GM18505 (cell line): ENCODE data around the gene CXCL17.

Experiments
- ATAC-seq: cut with Tn5 transposase; IDR thresholded peaks from one replicate; pipeline ENCODE4 v1.9.1; 2021; ENCODE audit not compliant: unreplicated experiment
- POLR2A ChIP-seq: IDR thresholded peaks from 4 replicates; pipeline ENCODE4 v1.6.1; 2011; ENCODE audit warnings: borderline replicate concordance; ENCODE audit not compliant: insufficient read depth, insufficient read length; ENCODE audit errors: extremely low read depth

The CXCL17 gene

DNA sequence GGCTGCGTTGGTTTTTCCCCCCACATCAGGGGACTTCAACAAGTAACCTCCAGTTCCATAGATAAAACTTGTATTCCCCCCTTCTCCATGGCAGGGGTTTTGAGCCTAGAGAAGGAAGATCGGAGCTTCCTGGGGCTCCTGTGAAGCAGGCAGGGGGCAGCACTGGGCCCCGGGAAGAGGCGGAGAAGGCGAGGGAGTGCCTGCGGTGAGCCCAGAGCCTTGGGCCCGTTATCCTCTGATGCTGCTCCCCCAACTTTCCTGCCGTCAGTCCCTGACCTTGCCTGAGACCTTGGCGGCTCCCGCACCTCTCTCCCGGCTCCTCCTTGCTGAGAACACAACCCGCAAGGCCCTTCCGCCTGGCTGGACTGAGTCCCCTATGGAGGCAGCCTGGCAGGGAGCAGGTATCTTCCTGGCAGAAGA lies 18.0 kb downstream of the CXCL17 start:
- no peak for ATAC-seq
- no peak for TF ChIP-seq POLR2A

DNA sequence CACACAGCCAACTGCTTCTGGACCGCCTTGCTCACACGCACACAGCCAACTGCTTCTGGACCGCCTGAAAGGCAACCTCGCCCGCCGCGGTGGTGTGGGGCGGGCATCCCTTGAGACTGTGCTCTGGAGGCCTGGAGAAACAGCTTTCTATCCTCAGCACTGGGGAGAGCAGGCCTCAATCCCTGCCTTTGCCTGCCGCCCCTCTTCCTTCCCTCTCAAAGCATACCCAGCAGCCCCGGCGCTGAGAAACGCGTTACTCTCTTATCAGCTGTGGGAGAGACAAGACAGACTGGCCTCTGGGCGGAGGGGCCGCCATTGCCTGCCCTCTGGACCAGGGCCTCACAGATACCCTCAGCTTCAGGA lies 18.4 kb downstream of the CXCL17 start:
- ATAC-seq = no peak
- no peak for TF ChIP-seq POLR2A

DNA sequence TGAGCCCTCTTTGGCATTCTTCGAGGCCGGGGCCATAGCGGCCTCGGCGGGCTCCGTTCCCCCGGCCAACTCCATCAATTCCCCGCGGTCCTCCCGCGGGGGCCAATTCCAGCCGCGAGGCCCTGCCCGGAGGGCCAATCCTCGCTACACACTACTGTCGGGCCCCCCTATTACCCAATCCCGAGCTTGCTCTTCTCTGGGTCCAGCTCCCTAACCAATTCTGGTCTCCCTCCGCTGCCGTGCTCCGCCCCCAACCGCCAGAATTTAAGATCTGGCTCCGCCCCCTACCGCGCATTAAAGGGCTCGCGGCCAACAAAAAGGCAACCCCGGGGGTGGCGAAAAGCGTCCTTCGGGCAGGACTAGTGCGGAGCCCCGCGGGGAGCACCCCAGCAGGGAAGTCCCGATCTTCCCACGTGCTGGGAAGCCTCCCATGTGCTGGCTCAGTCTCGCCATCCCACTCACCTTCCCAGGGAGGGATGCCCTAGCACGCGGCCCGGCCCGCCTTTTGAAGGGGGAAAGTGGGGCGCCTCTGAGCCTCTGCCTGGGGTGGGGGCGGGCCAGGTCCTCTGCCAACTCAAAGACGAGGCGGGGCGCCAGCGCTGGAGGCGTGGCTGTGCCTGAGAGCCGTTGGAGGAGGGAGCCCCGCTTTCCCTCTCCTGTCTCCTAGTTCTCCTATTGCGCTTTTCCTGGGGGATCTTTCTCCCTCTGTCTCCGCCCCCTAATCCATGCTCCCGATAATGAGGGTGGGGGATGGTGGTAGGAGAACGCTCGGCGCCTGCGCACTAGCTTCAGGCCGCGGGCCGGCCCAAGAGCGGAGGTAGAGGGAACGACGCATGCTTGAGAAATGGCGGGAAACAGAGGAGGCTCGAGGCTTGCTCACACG lies 19.0 kb downstream of the CXCL17 start:
- peak; percentile 71 for ATAC-seq

DNA sequence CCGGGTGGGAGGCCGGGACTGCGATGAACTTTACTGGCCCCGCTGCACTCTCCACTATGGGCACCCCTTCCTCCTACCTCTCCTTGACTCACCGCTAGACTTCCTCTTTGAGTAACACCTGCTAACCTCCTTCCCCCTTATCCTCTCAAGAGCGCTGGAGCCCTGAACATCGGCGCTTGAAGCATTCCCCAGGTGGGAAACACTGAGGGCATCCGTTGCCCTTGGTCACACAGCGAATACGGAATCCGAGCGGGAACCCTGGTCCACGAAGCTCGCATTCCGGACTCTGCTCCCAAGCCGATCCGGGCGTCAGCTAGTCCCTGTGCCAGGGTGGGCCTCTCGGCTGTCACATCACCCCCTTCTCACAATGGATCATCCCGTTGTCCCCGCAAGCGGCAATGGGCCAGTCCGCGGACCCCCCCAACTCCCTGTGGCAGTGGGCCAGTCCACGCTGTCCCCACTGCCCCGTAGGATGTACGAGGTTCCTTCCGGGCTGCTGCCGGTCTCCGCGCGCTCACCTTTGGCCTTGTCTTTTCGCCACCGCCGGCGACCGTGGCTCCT lies 19.8 kb downstream of the CXCL17 start:
- peak; percentile 28 for ATAC-seq
- no peak for TF ChIP-seq POLR2A

More for the DNA sequence above, 19.0 kb downstream of the CXCL17 start:
- peak; percentile 21 for TF ChIP-seq POLR2A

DNA sequence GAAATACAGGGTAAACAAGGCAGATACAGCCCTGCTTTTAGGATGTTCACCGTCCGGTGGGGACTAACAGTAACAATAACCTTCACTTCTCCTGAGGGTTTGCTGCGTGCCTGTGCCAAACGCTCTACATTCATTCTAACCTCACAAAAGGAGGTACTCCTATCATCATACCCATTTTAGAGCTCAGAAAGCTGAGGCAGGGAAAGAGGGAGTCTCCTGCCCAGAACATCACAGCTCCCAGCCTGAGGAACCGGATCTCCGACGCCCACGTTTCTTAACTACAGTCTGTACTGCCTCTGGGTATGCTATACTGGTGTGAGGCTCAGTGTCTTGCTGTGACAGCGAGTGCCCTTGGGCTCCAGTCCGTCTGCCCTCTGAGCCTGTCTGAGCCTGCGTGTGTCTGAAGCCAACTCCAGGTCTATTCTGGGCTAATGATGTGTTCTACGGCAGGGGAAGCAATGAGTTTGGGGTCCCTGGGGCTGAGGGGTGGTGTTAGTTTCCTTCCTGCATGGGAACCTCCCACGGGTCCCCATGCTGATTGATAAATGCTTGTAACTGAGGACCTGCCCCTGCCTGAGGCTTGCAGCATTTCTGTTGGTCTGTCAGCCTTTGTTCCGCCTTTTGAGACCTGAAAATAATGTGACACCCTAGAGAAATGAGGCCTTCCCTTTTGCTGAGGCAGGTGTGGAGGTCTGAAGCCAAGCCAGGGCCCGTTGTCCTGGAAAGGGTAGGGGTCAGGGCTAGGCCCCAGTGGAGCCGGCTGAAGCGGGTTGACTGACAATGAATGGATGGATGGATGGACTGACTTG lies 20.4 kb downstream of the CXCL17 start:
- TF ChIP-seq POLR2A = peak; percentile 31
- no peak for ATAC-seq

DNA sequence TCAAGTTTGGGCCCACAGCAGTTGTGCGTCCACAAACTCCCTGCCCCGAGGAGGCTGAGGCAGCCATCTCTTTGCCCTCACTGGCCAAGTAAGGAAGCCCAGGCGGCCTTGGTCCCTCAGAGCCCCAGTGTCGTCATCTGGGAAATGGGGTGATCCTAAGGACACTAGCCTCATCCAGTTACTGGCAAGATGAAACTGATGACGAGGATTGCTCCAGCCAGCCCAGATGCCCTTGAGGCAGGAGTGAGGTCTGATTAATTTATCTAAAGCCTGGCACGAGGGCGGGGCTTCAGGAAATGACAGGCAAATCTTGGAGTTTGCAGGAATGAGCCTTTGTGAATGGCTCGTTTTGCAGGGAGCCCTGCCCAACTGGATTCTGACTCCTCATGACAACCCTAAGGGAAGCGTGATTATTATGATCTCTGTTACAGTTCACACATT lies 21.1 kb downstream of the CXCL17 start:
- TF ChIP-seq POLR2A = no peak
- ATAC-seq = no peak

DNA sequence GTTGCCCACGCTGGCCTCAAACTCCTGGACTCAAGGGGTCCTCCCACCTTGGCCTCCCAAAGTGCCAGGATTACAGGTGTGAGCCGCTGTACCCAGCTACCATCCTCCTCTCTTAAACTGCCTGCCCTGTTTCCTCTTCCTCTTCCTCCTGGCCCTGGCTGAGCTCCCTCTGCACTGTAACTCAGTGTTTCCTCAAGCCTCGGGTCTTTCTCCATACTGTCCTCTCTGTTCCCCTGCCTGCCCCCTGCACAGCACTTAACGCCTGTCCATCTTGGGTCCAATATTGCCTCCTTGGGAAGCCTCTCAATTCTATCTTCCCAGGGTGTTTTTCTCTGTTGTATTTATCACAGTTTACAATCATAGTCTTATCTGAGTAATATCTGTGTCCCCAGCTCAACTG lies 21.6 kb downstream of the CXCL17 start:
- no peak for ATAC-seq
- TF ChIP-seq POLR2A = no peak

DNA sequence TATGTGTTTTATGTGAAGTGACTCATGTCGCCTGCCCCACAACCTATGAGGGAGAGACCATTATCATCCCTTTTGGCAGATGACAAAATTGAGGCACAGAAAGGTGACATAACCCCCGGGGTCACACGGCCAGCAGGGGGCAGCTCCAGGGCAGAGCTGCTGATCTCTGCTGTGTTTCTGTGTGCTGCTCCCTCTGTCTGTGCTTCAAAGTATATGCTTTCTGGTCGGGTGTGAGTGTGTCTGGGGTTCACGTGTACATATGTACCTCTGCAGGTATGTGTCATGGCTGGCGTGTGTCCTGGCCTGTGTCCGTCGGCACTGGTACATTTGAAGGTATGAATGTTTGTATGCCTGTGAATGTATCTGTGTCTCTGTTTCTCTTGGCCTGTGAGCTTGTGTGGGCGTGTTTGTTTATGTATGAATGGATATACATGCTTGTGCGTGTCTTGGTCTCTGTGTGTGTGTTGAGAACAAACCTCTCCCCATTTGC lies 22.6 kb downstream of the CXCL17 start:
- ATAC-seq = peak; percentile 44
- TF ChIP-seq POLR2A = no peak

DNA sequence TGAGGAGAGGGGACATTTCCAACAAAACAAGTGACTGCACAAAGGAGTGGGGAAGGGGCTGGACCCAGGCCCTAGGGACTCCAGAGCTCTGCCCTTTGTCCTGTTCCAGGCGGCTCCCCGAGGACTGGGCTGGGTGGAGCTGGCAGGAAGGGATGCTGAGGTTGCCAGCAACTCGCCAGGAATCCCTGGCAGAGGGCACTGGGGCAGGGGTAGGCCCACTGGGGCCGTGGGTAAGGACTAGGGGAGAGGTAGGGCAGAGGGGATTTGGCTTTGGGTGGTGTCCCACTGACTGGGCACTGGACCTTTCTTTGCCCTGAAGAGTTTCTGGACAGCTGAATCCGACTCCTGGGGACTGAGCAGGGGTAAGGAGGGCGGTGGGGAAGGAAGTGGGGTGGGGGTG lies 23.4 kb downstream of the CXCL17 start:
- no peak for TF ChIP-seq POLR2A
- no peak for ATAC-seq

DNA sequence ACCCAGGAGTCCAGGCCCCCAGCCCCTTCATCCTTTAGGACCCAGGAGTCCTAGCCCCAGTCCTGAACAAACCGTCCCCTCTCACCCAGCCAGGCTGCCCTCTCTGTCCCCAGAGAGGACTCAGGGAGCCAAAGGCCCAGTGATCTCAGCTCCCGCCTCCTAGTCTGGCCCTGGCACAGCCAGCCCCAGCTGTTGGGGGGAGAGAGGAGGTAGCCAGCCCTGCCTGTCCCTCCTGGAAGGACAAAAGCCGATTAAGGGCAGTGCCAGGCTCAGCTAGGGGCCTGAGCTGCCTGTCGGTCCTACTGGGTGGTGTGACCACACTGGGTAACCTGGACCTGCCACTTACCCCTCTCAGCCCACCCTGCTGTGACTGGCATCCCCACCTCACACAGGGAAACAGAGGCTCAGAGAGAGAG lies 30.1 kb downstream of the CXCL17 start:
- TF ChIP-seq POLR2A = no peak
- ATAC-seq = no peak

DNA sequence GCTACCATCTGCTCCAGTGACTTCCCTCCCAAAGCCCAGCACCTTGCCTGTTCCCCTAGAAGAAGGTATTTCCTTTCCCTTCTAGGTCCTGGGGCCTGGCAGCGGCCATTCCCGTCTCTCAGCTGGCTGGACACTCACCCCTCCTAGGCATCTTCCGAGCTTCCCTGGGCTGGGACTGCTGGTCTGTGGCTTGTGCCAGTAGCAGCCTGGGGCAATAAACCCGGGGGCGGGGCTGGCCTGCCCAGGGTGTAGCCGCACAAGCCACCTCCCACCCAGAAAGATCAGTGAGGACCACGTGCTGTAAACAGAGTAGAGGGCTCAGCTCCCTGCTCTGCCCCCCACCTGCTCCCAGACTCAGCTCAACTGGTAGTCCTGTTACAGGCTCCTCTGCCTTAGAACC lies 30.5 kb downstream of the CXCL17 start:
- ATAC-seq = no peak
- TF ChIP-seq POLR2A = no peak

DNA sequence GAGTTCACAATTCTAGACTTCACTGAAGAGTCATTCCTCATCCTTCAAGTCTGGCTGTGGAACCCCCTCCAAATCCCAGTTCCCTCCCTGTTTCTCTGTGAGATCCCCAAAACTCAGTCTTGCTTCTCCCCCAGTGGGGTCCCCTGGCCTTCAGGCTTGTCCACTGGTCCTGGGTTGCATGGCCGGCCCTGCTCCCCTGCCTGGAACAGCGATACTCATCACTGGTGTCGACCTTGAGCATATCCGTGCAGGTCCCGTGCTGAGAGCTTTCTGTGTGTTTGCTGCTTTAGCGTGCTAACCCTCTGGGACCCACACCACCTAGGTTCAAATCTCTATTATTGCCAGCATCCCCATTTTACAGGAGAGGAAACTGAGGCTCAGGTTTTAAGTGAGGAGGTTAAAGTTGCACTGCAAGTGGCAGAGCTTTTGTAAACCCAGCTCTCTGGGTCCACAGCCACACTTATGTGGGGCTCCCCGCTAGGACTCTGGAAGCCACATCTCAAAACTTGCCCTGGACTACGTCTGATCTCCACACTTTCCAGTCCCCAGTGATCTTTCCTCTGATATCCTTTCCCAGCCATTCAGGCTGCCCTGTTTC lies 31.1 kb downstream of the CXCL17 start:
- TF ChIP-seq POLR2A = no peak
- no peak for ATAC-seq

DNA sequence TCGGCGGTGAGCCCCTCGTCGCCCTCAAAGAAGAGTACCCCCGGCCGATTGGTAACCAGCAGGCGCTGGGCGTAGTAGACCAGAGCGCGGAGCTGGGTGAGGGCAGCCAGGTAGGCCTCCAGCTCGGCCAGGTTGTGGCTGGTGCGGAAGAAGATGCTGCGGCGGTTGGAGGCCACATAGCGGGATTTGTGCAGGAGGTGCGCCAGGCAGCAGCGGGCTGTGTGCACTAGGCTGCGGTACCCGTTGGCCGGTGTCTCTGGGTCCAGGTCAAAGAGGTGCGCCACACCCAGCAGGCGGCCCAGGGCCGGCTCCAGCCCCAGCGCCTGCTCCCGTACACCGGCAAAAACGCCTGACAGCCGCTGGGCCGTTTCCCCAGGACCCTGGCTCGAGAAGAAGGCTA lies 32.4 kb downstream of the CXCL17 start:
- ATAC-seq = no peak
- no peak for TF ChIP-seq POLR2A
